ENCODE measurements around the gene UBE2F.

- no peak for TF ChIP-seq CTCF (IDR thresholded peaks at IDR 0.05 in 8 of 11, conservative IDR thresholded peaks at IDR 0.05 in 3 of 11)
- no peak for TF ChIP-seq POLR2A (IDR thresholded peaks at IDR 0.05)
Measured at GRCh38 chr2:238065071-238065846, 98.4 kb downstream of the UBE2F start.
